ENCODE data around the gene LRMDA.
"Not testable (repeated sequence)": the region's sequence is repeated elsewhere in the genome, so short reads cannot be mapped to it uniquely, and the experiment has no call there.

LRMDA gene

GRCh38 chr10:75761289-75761688 is 329.9 kb downstream of the LRMDA start:
- no peak for DNase-seq

GRCh38 chr10:75762431-75762802 is 331.0 kb downstream of the LRMDA start:
- no peak for DNase-seq

GRCh38 chr10:75763652-75764051 is 332.2 kb downstream of the LRMDA start:
- DNase-seq = no peak

- no peak for DNase-seq
Observed at GRCh38 chr10:75764974-75765788, 333.8 kb downstream of the LRMDA start.

GRCh38 chr10:75765789-75766096 is 334.3 kb downstream of the LRMDA start:
- no peak for DNase-seq

- DNase-seq = no peak
Observed at GRCh38 chr10:75766106-75766505, 334.7 kb downstream of the LRMDA start.

- not testable (repeated sequence) for DNase-seq
Observed at GRCh38 chr10:75766752-75767151, 335.3 kb downstream of the LRMDA start.

- DNase-seq = no peak
Observed at GRCh38 chr10:75770626-75771081, 339.2 kb downstream of the LRMDA start.

- DNase-seq = no peak
Observed at GRCh38 chr10:75771606-75772005, 340.2 kb downstream of the LRMDA start.

- no peak for DNase-seq
Observed at GRCh38 chr10:75772153-75772887, 340.9 kb downstream of the LRMDA start.

GRCh38 chr10:75773231-75773780 is 341.9 kb downstream of the LRMDA start:
- no peak for DNase-seq

GRCh38 chr10:75773813-75774782 is 342.7 kb downstream of the LRMDA start:
- no peak for DNase-seq

- no peak for DNase-seq
Observed at GRCh38 chr10:75774783-75775490, 343.5 kb downstream of the LRMDA start.

- no peak for DNase-seq
Observed at GRCh38 chr10:75776738-75777504, 345.5 kb downstream of the LRMDA start.

GRCh38 chr10:75778665-75779064 is 347.2 kb downstream of the LRMDA start:
- DNase-seq = no peak

GRCh38 chr10:75779276-75779675 is 347.9 kb downstream of the LRMDA start:
- DNase-seq = no peak

- no peak for DNase-seq
Observed at GRCh38 chr10:75782463-75783248, 351.2 kb downstream of the LRMDA start.

GRCh38 chr10:75788394-75789205 is 357.2 kb downstream of the LRMDA start:
- DNase-seq = no peak

- DNase-seq = no peak
Observed at GRCh38 chr10:75793848-75794247, 362.4 kb downstream of the LRMDA start.

- DNase-seq = no peak
Observed at GRCh38 chr10:75801121-75801520, 369.7 kb downstream of the LRMDA start.

Data from DMS79 (cell line).